ENCODE data around the gene KLF18. TPM values are rescaled to one million over a fixed set of nuclear protein-coding genes. Genes with fewer than 3 reads are reported as not detected.
"Not testable (repeated sequence)": the region's sequence is repeated elsewhere in the genome, so short reads cannot be mapped to it uniquely, and the experiment has no call there.

The KLF18 gene
- polyA plus RNA-seq (2012; ENCODE audit: insufficient read depth, insufficient read length): not detected

- DNase-seq (ENCODE audit: low read depth, low spot score): no peak
- H3K4me3 ChIP-seq (ENCODE audit: low read length): no peak within 1 kb of the TSS
Observed at GRCh38 chr1:44141531-44141930, at the start of gene KLF18. Gene KLF18 (minus strand): TSS chr1:44141631. CDS start chr1:44141631, 0 bp downstream.

- DNase-seq (ENCODE audit: low read depth, low spot score): no peak
- no peak overlapping the region for H3K4me3 ChIP-seq (ENCODE audit: low read length)
Observed at GRCh38 chr1:44174630-44175029, 33.2 kb upstream of the KLF18 start.

- no peak for DNase-seq (ENCODE audit: low read depth, low spot score)
- H3K4me3 ChIP-seq (ENCODE audit: low read length): no peak overlapping the region
Observed at GRCh38 chr1:44170281-44170823, 28.9 kb upstream of the KLF18 start.

GRCh38 chr1:44168520-44169098 is 27.2 kb upstream of the KLF18 start:
- no peak overlapping the region for H3K4me3 ChIP-seq (ENCODE audit: low read length)
- peak; percentile 73 for DNase-seq (ENCODE audit: low read depth, low spot score)

- DNase-seq (ENCODE audit: low read depth, low spot score): no peak
- H3K4me3 ChIP-seq (ENCODE audit: low read length): no peak overlapping the region
Observed at GRCh38 chr1:44161546-44161945, 20.1 kb upstream of the KLF18 start.

- no peak overlapping the region for H3K4me3 ChIP-seq (ENCODE audit: low read length)
- DNase-seq (ENCODE audit: low read depth, low spot score): no peak
Observed at GRCh38 chr1:44158871-44159270, 17.4 kb upstream of the KLF18 start.

- DNase-seq (ENCODE audit: low read depth, low spot score): no peak
- no peak overlapping the region for H3K4me3 ChIP-seq (ENCODE audit: low read length)
Observed at GRCh38 chr1:44157903-44158302, 16.5 kb upstream of the KLF18 start.

- no peak for DNase-seq (ENCODE audit: low read depth, low spot score)
- H3K4me3 ChIP-seq (ENCODE audit: low read length): no peak overlapping the region
Observed at GRCh38 chr1:44154049-44154448, 12.6 kb upstream of the KLF18 start.

- no peak for DNase-seq (ENCODE audit: low read depth, low spot score)
Observed at GRCh38 chr1:44152692-44153091, 11.3 kb upstream of the KLF18 start.

GRCh38 chr1:44151808-44152207 is 10.4 kb upstream of the KLF18 start:
- DNase-seq (ENCODE audit: low read depth, low spot score): no peak
- no peak overlapping the region for H3K4me3 ChIP-seq (ENCODE audit: low read length)

More at GRCh38 chr1:44152692-44153091, 11.3 kb upstream of the KLF18 start:
- H3K4me3 ChIP-seq (ENCODE audit: low read length): no peak overlapping the region

GRCh38 chr1:44151332-44151731 is 9.9 kb upstream of the KLF18 start:
- no peak for DNase-seq (ENCODE audit: low read depth, low spot score)
- no peak overlapping the region for H3K4me3 ChIP-seq (ENCODE audit: low read length)

GRCh38 chr1:44147582-44147981 is 6.2 kb upstream of the KLF18 start:
- no peak overlapping the region for H3K4me3 ChIP-seq (ENCODE audit: low read length)
- DNase-seq (ENCODE audit: low read depth, low spot score): no peak

GRCh38 chr1:44146536-44147361 is 5.3 kb upstream of the KLF18 start:
- DNase-seq (ENCODE audit: low read depth, low spot score): no peak
- H3K4me3 ChIP-seq (ENCODE audit: low read length): no peak overlapping the region

GRCh38 chr1:44144962-44145756 is 3.7 kb upstream of the KLF18 start:
- H3K4me3 ChIP-seq (ENCODE audit: low read length): no peak overlapping the region
- DNase-seq (ENCODE audit: low read depth, low spot score): no peak

- not testable (repeated sequence) for DNase-seq (ENCODE audit: low read depth, low spot score); H3K4me3 ChIP-seq (ENCODE audit: low read length)
Observed at GRCh38 chr1:44139565-44139964, 1.9 kb downstream of the KLF18 start.

- no peak for DNase-seq (ENCODE audit: low read depth, low spot score)
Observed at GRCh38 chr1:44138239-44138638, 3.2 kb downstream of the KLF18 start.

GRCh38 chr1:44135886-44136285 is 5.5 kb downstream of the KLF18 start:
- H3K4me3 ChIP-seq (ENCODE audit: low read length): no peak overlapping the region
- DNase-seq (ENCODE audit: low read depth, low spot score): no peak

More at GRCh38 chr1:44138239-44138638, 3.2 kb downstream of the KLF18 start:
- no peak overlapping the region for H3K4me3 ChIP-seq (ENCODE audit: low read length)

- no peak for DNase-seq (ENCODE audit: low read depth, low spot score)
- no peak overlapping the region for H3K4me3 ChIP-seq (ENCODE audit: low read length)
Observed at GRCh38 chr1:44134071-44134920, 7.1 kb downstream of the KLF18 start.

GRCh38 chr1:44131411-44131810 is 10.0 kb downstream of the KLF18 start:
- H3K4me3 ChIP-seq (ENCODE audit: low read length): no peak overlapping the region
- DNase-seq (ENCODE audit: low read depth, low spot score): no peak
